ENCODE results near the gene USP17L22. TPM values are rescaled to one million over a fixed set of nuclear protein-coding genes. Genes with fewer than 3 reads are reported as not detected.
"Not testable (repeated sequence)": the region's sequence is repeated elsewhere in the genome, so short reads cannot be mapped to it uniquely, and the experiment has no call there.

The USP17L22 gene
- total RNA-seq, result not detected

GRCh38 chr4:9267319-9267718 is at the start of gene USP17L22:
USP17L22 (plus strand) TSS chr4:9267619; CDS start chr4:9267619, 0 bp downstream.
- H3K27ac Mint-ChIP-seq; POLR2A ChIA-PET; ATAC-seq (ENCODE audit: low read depth); H3K27me3 Mint-ChIP-seq; H3K36me3 Mint-ChIP-seq; H3K9me3 Mint-ChIP-seq; H3K4me1 Mint-ChIP-seq; DNase-seq; H3K4me3 Mint-ChIP-seq: not testable (repeated sequence)

GRCh38 chr4:9219852-9220251 is 47.6 kb upstream of the USP17L22 start, which contains the start of gene USP17L12:
USP17L12 (plus strand) TSS chr4:9220152; CDS start chr4:9220152, 0 bp downstream.
- H3K27ac Mint-ChIP-seq; H3K27me3 Mint-ChIP-seq; H3K9me3 Mint-ChIP-seq; H3K4me1 Mint-ChIP-seq; H3K36me3 Mint-ChIP-seq; POLR2A ChIA-PET; DNase-seq; H3K4me3 Mint-ChIP-seq; ATAC-seq (ENCODE audit: low read depth): not testable (repeated sequence)

GRCh38 chr4:9224596-9224995 is 42.8 kb upstream of the USP17L22 start, which contains the start of gene USP17L13:
USP17L13 (plus strand) TSS chr4:9224896; CDS start chr4:9224896, 0 bp downstream.
- DNase-seq; H3K27me3 Mint-ChIP-seq; H3K27ac Mint-ChIP-seq; POLR2A ChIA-PET; H3K4me1 Mint-ChIP-seq; H3K36me3 Mint-ChIP-seq; ATAC-seq (ENCODE audit: low read depth); H3K4me3 Mint-ChIP-seq; H3K9me3 Mint-ChIP-seq: not testable (repeated sequence)

GRCh38 chr4:9230249-9230648 is 37.2 kb upstream of the USP17L22 start:
- H3K9me3 Mint-ChIP-seq; H3K4me1 Mint-ChIP-seq; DNase-seq; ATAC-seq (ENCODE audit: low read depth); POLR2A ChIA-PET; H3K27ac Mint-ChIP-seq; H3K36me3 Mint-ChIP-seq; H3K4me3 Mint-ChIP-seq; H3K27me3 Mint-ChIP-seq: not testable (repeated sequence)

- H3K4me3 Mint-ChIP-seq; H3K9me3 Mint-ChIP-seq; ATAC-seq (ENCODE audit: low read depth); H3K27me3 Mint-ChIP-seq; DNase-seq; H3K27ac Mint-ChIP-seq; H3K36me3 Mint-ChIP-seq; POLR2A ChIA-PET; H3K4me1 Mint-ChIP-seq: not testable (repeated sequence)
Measured at GRCh38 chr4:9234085-9234484, 33.3 kb upstream of the USP17L22 start, which contains the start of gene USP17L15. USP17L15 (plus strand) TSS chr4:9234385; CDS start chr4:9234385, 0 bp downstream.

- H3K4me3 Mint-ChIP-seq; H3K27me3 Mint-ChIP-seq; DNase-seq; H3K4me1 Mint-ChIP-seq; H3K27ac Mint-ChIP-seq; H3K36me3 Mint-ChIP-seq; ATAC-seq (ENCODE audit: low read depth); POLR2A ChIA-PET; H3K9me3 Mint-ChIP-seq: not testable (repeated sequence)
Measured at GRCh38 chr4:9238461-9238860, 29.0 kb upstream of the USP17L22 start.

GRCh38 chr4:9243579-9243978 is 23.8 kb upstream of the USP17L22 start, which contains the start of gene USP17L17:
USP17L17 (plus strand) TSS chr4:9243879; CDS start chr4:9243879, 0 bp downstream.
- H3K27me3 Mint-ChIP-seq; H3K9me3 Mint-ChIP-seq; H3K27ac Mint-ChIP-seq; POLR2A ChIA-PET; H3K36me3 Mint-ChIP-seq; H3K4me3 Mint-ChIP-seq; ATAC-seq (ENCODE audit: low read depth); DNase-seq; H3K4me1 Mint-ChIP-seq: not testable (repeated sequence)

- H3K27ac Mint-ChIP-seq; H3K36me3 Mint-ChIP-seq; ATAC-seq (ENCODE audit: low read depth); H3K9me3 Mint-ChIP-seq; DNase-seq; POLR2A ChIA-PET; H3K4me1 Mint-ChIP-seq; H3K27me3 Mint-ChIP-seq; H3K4me3 Mint-ChIP-seq: not testable (repeated sequence)
Measured at GRCh38 chr4:9247953-9248680, 19.3 kb upstream of the USP17L22 start, which contains the start of gene USP17L18. USP17L18 (plus strand) TSS chr4:9248630; CDS start chr4:9248630, 0 bp downstream.

GRCh38 chr4:9253078-9253477 is 14.3 kb upstream of the USP17L22 start, which contains the start of gene USP17L19:
USP17L19 (plus strand) TSS chr4:9253378; CDS start chr4:9253378, 0 bp downstream.
- H3K4me1 Mint-ChIP-seq; H3K4me3 Mint-ChIP-seq; ATAC-seq (ENCODE audit: low read depth); H3K36me3 Mint-ChIP-seq; H3K27me3 Mint-ChIP-seq; DNase-seq; POLR2A ChIA-PET; H3K9me3 Mint-ChIP-seq; H3K27ac Mint-ChIP-seq: not testable (repeated sequence)

- not testable (repeated sequence) for H3K4me1 Mint-ChIP-seq
Measured at GRCh38 chr4:9257824-9258223, 9.6 kb upstream of the USP17L22 start, which contains the start of gene USP17L20. USP17L20 (plus strand) TSS chr4:9258124; CDS start chr4:9258124, 0 bp downstream.

GRCh38 chr4:9262572-9262971 is 4.8 kb upstream of the USP17L22 start, which contains the start of gene USP17L21:
USP17L21 (plus strand) TSS chr4:9262872; CDS start chr4:9262872, 0 bp downstream.
- POLR2A ChIA-PET; H3K36me3 Mint-ChIP-seq; H3K4me3 Mint-ChIP-seq; H3K4me1 Mint-ChIP-seq; H3K9me3 Mint-ChIP-seq; H3K27ac Mint-ChIP-seq; H3K27me3 Mint-ChIP-seq; DNase-seq; ATAC-seq (ENCODE audit: low read depth): not testable (repeated sequence)

More at GRCh38 chr4:9257824-9258223, 9.6 kb upstream of the USP17L22 start, which contains the start of gene USP17L20:
- H3K36me3 Mint-ChIP-seq; DNase-seq; POLR2A ChIA-PET; ATAC-seq (ENCODE audit: low read depth); H3K27ac Mint-ChIP-seq; H3K4me3 Mint-ChIP-seq; H3K27me3 Mint-ChIP-seq; H3K9me3 Mint-ChIP-seq: not testable (repeated sequence)

GRCh38 chr4:9271719-9272118 is 4.3 kb downstream of the USP17L22 start:
- H3K36me3 Mint-ChIP-seq; H3K4me1 Mint-ChIP-seq; H3K27ac Mint-ChIP-seq; POLR2A ChIA-PET; H3K4me3 Mint-ChIP-seq; H3K9me3 Mint-ChIP-seq; ATAC-seq (ENCODE audit: low read depth); H3K27me3 Mint-ChIP-seq: not testable (repeated sequence)
- peak; percentile 49 for DNase-seq
